Muscle of back (tissue), 11 donors: Measurements from ENCODE around the gene GNAQ. TPM values are rescaled to one million over a fixed set of nuclear protein-coding genes. Genes with fewer than 3 reads are reported as not detected.

ENCODE experiments used
- DNase-seq, 3 donors: peaks; one replicate each; pipeline versions ENCODE4 v3.0.0 to v3.0.0-alpha.2; 2013
- polyA plus RNA-seq, 10 donors: library from polyadenylated mRNA; unstranded; fragments of 120-200 nt; gene quantifications; one replicate each; pipeline ENCODE4 v1.2.1, GENCODE V29; 2013; ENCODE audit not compliant: insufficient read length in 10 of 10

The GNAQ gene
- polyA plus RNA-seq, 10 donors, result 24.6 to 35.5 (median 30.5) TPM

DNA sequence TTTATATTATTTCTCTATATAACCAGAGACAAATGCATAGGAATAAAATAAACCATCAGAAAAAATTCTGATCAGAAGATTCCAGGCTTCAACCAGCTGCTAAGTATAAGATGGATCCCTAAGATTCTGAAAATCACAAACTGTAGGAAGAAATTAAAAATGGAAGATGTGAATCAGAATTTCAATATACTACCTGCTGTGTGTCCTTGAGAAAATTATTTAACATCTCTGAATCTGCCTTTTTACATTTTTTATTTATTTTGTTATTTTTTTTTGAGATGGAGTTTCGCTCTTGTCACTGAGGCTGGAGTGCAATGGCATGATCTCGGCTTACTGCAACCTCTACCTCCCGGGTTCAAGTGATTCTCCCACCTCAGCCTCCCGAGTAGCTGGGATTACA, 187.2 kb downstream of the GNAQ start:
- DNase-seq, result no peak

GRCh38 chr9:77843871-77844155, 187.8 kb downstream of the GNAQ start:
- DNase-seq, result no peak

DNA sequence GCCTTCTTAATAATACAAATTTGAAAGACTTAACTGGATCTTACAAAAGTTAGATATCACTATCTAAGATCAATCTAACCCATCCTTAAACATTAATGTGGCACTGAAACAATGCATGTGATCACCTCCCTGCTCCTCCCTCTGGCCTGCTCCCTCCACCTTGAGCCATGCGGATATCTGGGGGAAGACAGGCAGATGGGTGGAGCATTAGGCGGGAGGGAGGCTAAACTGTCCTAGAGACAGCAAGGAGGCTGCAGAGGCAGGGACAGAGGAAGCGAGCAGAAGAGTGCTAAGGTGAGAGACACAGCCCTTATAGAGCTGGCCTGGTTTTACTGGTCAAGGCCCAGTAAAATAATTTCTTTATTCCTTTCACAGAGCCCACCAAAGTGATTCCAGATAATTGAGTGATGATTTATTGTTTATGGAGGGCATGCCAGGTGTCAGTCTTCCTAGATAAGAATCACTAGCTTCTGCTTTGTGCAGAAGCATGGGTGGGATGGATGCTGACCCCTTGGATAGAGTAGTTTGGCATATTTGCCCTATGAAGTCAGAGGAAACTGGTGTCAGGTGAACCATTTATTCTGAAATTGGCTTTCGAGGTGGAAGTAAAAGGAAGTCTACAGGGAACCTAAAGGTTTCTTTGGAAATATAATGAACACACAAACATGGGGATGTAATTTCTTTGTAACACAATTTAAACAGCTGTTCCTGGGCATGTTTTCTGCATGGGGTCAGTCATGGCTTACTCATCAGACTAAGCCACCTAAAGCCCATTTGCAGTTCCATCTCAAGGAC, 188.3 kb downstream of the GNAQ start:
- no peak for DNase-seq

DNA sequence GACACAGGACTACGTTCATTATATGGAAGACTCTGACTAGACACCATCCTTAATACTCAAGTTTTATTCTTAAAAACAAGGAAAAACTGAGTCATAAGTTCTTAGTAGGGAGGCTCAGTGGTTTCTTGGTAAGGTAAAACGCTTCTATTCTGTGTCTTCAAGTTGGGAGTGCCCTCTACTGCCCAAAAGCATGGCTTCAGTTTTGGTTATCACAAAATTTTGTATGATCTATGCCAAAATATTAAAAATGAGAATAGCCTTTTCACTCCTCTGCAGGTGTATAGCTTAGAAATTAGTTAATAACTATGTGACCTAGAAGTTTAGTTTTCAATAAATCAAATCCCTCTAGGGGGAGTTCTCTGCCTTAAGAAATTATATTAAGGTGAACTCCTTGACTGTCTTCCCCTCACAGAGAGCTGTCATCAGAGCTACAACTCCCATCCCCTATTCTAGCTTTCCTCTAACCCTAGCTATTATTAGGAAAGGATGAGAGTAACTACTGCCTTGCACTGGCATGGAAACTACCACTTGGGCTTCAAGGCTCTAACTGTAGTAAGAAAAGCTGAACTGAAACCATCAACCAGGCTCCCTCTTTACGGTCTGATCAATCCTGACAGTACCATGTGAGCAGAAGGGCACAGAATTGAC, 189.7 kb downstream of the GNAQ start:
- no peak for DNase-seq

DNA sequence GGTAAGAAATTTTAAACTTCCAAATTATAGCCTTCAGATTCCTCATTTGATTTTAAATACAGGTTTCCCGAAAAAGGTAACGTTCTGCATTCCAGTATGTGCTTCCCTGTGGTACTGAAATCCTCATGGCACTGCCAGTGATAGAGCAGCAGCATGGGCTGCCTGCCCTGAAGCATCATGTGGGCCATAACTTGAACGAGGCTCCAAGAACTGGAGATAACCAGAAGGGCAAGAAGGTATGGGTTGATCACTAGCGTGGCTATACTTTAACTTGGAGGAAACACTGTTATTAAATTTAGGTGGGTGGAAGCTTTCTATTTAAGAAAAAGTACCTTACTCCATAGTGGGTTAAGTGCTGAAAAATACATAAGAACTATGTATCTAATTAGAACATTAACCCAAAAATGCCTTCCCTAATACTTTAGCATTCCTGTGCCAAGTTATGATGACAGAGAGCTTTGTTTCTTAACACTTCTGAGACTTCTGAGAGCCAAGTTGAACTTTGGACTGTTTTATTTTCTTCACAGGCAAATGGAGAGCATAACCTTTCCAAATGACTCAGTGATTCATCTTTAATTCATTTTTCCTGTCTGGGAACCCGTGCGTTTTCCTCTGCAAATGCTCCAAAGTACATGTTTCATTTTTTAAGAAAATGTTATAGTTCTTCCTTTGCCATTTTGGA, 192.0 kb downstream of the GNAQ start:
- DNase-seq, result peak; percentile 43 to 49 (median 46)

DNA sequence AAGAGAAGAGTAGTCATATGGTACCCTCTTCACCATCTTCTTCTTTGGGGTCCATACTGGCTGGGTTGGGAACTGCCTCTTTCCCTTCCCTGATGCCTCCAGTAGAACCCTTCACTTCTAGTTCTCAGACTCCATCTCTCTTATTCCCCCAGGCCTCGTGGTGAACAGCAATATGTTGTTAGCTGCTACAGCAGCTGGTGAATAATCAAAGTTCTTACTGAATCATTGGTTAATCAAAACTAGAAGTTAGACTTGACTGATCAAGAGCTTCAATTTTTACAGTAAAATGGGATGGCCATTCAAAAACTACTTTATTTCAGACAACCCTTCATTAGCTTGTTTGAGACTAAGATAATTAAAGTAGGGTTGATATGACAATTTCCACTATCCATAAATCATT, 192.6 kb downstream of the GNAQ start:
- no peak for DNase-seq

DNA sequence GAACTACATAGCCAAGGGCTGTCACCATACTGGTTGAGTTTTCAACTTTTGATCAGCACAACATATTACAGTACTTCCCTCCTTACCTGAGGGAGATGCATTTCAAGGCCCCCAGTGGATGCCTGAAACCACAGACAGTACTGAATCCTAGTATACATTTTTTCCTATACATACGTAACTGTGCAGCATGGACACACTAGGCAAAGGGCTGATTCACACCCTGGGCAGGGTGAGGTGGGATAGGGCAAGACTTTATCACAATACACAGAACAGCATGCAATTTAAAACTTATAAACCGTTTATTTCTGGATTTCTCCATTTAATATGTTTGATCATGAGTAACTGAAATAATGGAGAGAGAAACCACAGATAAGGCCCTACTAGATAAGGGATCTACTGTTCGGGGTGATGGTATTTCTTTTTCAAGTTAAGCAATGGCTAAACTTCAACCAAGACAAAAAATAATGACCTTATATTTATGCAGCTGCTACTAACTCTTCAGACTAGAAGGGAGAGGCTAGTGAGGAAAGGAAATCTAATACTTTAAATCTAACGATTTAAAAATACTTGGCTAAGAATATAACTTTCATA, 196.6 kb downstream of the GNAQ start:
- no peak for DNase-seq

- peak in 2 of 3 donors; percentile 31 to 63 for DNase-seq
Measured at GRCh38 chr9:77833561-77834429, 197.8 kb downstream of the GNAQ start.

- DNase-seq, result peak in 1 of 3 donors; percentile 56
Measured at GRCh38 chr9:77832639-77833038, 199.0 kb downstream of the GNAQ start.

DNA sequence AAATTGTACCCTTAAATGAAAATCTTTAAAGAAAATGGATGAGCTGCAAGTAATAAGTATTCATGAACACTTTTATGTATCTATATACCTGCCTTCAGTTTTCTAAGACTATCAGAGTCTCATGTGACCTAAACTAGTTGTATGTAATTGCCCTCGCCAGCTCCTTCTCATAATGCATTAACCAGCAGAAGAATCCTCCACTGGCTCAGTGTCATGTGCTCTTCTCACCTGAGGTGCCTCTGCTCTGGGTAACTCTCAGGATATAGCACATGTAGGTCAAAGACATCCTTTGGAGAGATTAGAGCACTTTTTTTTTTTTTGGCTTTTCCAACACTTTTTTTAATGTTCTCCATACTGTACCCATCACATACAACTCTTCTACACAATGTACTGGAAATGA, 199.8 kb downstream of the GNAQ start:
- no peak for DNase-seq

DNA sequence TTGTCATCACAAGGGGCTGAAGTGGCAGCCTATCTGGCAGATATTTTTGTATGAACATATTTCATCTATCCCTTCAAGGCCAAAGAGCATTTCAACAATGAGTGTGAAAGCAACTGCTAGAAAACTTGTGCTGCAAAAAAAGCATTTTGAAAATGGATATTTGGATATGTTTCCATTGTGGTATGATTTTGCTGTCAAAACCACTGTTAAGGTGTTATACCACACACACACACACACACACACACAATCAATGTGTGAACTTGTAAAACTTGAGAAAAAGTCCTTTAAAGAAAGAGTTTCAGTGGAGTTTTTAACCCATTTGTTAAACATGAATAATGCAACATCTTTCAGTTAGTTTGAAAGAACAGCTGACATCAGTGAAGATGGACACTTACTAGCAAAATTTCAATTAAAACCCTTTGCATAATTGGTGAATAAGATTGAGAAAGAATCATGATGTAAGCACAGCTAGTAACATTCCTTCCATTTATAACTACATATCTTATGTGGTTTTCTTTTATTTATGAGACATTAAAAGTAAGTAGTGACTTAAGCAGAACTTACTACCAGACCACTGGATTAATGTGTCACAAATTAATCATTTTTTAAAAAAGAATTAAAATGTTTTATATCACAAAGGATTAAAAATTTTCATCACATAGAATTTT, 200.9 kb downstream of the GNAQ start:
- DNase-seq, result no peak

GRCh38 chr9:77829420-77829819, 202.2 kb downstream of the GNAQ start:
- DNase-seq, result peak in 2 of 3 donors; percentile 22 to 59

DNA sequence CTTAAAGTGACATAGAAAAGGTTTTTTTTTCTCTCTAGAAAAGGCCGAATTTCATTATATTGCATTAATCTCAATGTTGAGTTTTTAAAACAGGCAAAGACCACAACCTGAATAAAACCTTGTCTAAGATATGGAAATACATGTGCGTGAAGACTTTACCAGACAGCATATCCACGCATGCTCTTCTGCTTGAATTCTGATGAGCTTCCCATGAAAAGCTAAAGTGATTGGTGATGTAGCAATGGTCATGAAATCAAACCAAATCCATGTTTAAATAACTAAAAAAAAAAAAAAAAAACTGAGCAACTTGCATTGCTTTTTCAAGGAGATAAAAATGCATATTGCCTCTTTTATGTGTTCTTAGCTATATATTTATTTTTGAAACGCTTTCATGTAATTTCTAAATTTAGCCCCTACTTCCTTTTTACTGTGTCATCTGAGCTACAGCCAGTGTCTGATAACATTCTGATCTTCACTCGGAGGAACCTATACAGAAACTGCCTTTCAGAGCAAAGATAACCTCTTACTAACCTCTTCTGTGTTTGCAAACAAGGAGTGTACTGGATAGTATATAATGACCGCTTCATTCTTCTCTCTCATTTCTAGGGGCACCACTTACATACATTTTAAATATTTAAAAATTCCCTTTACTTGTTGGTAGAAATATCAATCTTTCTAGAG, 204.4 kb downstream of the GNAQ start:
- no peak for DNase-seq

DNA sequence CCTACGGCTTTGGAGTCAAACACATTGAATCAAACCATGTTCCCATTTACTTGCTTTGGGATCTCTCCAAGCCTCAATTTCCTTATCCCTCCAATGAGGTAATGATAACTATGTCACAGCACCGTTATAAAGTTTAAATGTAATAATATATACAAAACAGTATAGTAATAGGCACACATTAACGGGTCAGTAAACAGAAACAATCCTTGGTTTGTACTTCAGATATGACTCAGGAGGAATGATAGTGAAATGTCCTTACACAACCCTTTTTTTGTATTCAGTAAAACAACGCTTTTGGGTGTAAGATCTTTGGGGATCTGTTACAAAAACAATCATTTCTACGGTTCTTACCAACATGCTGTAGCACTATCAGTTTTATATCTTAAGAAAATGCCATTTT, 205.0 kb downstream of the GNAQ start:
- DNase-seq, result no peak

DNA sequence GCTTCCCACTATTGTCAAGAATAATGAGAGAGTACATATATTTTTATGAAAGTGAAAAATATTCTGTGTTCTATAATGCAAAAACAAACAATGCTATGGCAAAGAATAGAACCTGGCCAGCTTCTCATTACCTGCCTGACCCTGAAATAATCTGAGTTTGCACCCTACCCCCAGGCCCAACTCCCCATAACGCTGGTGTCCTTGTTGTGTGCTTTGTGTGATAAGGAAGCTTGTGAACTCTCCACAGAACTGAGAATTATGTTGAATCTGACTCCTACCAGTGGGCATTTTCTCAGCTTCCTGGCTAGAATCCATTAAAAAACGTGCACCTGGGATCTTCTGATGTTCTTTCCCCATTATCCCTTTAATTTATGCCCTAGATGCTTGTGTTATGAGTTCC, 205.5 kb downstream of the GNAQ start:
- no peak for DNase-seq

- no peak for DNase-seq
Measured at GRCh38 chr9:77825361-77825760, 206.2 kb downstream of the GNAQ start.

DNA sequence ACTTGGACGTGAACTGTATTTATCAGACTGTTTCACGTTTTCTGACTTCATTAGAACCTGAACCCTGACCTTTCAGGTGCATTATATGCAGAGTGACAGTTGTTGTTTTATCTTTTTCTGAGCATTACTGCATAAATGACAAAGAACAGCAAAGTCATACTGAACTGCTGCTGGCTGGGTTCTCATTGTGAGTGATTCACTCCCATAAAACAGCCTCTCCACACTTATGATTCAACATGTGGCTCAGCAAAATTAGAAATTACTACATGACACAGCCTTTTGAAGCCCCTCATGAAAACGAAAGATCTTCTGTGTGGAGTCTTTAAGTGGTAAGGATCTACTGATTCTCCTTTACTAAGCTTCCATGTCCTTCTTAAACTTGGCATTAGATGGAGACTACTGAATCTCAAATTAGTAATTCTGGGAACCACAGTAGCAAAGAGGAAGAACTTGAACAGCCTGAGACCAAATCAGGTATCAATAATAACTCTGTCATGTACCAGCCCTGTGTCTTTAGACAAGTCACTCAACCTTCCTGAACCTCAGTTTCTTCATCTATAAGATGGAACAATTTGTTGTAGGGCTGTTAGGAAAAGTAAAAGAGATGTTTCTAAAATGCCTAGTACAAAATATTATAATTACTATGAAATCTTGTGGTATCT, 211.2 kb downstream of the GNAQ start:
- DNase-seq, result peak in 1 of 3 donors; percentile 34

DNA sequence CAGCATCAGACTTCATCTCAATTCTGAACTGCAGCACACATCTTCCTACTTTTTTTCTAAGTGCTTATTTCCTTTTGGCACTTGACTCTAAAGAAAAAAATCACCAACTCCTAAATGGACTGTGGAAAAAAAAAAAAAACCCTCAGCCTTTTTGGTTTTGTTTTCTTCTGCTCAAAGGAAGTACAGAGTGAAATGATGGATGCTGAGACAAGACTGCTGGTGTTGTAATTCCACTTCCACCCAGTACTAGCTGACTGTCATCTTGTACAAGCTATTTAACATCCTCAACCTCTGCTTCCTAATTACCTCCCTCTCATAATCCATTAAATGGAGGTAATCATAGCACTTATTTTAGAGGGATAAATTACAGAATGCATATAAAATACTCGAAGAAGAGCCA, 212.0 kb downstream of the GNAQ start:
- no peak for DNase-seq

DNA sequence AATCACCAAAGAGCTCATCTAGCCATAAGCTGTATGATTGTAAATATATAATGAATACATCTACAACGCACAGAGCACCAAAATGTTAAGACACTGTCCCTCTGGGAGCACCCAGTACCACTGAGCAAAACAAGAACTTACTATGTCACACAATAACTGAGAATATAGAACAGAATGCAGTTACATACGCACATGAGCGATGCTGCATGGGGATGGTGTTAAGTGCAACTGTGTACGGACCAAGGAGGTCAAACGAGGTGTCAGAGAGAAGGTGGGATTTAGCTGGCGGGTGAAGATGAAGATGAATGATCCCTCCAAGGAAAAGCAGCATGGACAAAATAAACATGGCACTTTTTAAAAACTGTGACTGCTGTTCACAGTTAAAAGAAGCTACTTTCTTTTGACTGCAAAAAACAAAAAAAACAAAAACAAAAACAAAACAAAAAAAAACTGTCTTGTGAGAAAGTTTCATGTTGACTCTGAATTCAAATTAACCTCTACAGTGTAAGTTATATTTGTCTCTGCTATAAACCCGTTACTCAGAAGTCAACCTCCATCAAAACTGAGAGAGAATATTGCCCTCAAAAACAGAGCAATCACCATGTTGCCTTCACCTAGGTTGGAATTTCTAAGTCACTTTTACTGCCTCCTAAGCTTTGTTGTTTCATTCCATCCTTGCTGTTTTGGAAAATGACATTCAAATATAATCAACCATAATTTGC, 213.9 kb downstream of the GNAQ start:
- no peak for DNase-seq
